GM12878 (cell line): ENCODE results near the gene UNKL. TPM values are rescaled to one million over a fixed set of nuclear protein-coding genes. Genes with fewer than 3 reads are reported as not detected.

Source experiments
- BACH1 ChIP-seq: fragments of 450-650 bp; IDR thresholded peaks from 2 replicates; pipeline ENCODE4 v1.6.1; 2017; ENCODE audit warnings: mild to moderate bottlenecking, borderline replicate concordance
- CBFB ChIP-seq: IDR thresholded peaks from 2 replicates; pipeline ENCODE4 v1.6.1; 2016; ENCODE audit warnings: antibody characterized with exemption, low read depth
- CUX1 ChIP-seq: IDR thresholded peaks from 2 replicates; pipeline ENCODE4 v1.6.1; 2012; ENCODE audit warnings: improper control_type of control experiment, low read depth, low read length; ENCODE audit not compliant: insufficient replicate concordance
- E4F1 ChIP-seq: fragments of 450-650 bp; IDR thresholded peaks from 2 replicates; pipeline ENCODE4 v1.6.1; 2018; ENCODE audit warnings: borderline replicate concordance, mild to moderate bottlenecking; ENCODE audit not compliant: partially characterized antibody
- EED ChIP-seq: sonication (generic); IDR thresholded peaks from 2 replicates; pipeline ENCODE4 v1.6.1; 2016; ENCODE audit warnings: antibody characterized with exemption, low read depth
- FOXK2 ChIP-seq: fragments of 450-650 bp; IDR thresholded peaks from 2 replicates; pipeline ENCODE4 v1.6.1; 2017; ENCODE audit warnings: mild to moderate bottlenecking, moderate library complexity
- HDAC6 ChIP-seq: fragments of 200-600 bp; sonication (generic); IDR thresholded peaks from one replicate; pipeline ENCODE4 v1.8.0; 2017; ENCODE audit warnings: antibody characterized with exemption; ENCODE audit not compliant: unreplicated experiment
- KLF5 ChIP-seq: fragments of 450-650 bp; IDR thresholded peaks from 2 replicates; pipeline ENCODE4 v1.6.1; 2014; ENCODE audit warnings: mild to moderate bottlenecking; ENCODE audit not compliant: partially characterized antibody
- MAX ChIP-seq: IDR thresholded peaks from 2 replicates; pipeline ENCODE4 v1.6.1; 2012; ENCODE audit warnings: low read depth, low read length, improper control_type of control experiment
- NFYB ChIP-seq: IDR thresholded peaks from 2 replicates; pipeline ENCODE4 v1.6.1; 2011; ENCODE audit warnings: low read depth, mild to moderate bottlenecking, low read length, improper control_type of control experiment, moderate library complexity; ENCODE audit not compliant: insufficient read depth
- POU2F2 ChIP-seq: IDR thresholded peaks from 3 replicates; pipeline ENCODE4 v1.6.1; 2011; ENCODE audit warnings: low read depth, mild to moderate bottlenecking, low read length, borderline replicate concordance
- RAD21 ChIP-seq: IDR thresholded peaks from 2 replicates; pipeline ENCODE4 v1.6.1; 2011; ENCODE audit warnings: mild to moderate bottlenecking, low read depth, low read length, moderate library complexity; ENCODE audit not compliant: insufficient read depth
- RAD51 ChIP-seq: fragments of 450-650 bp; IDR thresholded peaks from 2 replicates; pipeline ENCODE4 v1.6.1; 2016; ENCODE audit warnings: moderate library complexity, mild to moderate bottlenecking, inconsistent platforms
- RELA ChIP-seq: fragments of 450-650 bp; IDR thresholded peaks from 2 replicates; pipeline ENCODE4 v1.8.0; 2014; ENCODE audit warnings: borderline replicate concordance; ENCODE audit not compliant: partially characterized antibody
- SIX5 ChIP-seq: IDR thresholded peaks from 2 replicates; pipeline ENCODE4 v1.6.1; 2011; ENCODE audit warnings: mild to moderate bottlenecking, low read depth, low read length, moderate library complexity; ENCODE audit not compliant: severe bottlenecking
- SREBF1 ChIP-seq: IDR thresholded peaks from 2 replicates; pipeline ENCODE4 v1.6.1; 2012; ENCODE audit warnings: mild to moderate bottlenecking, low read length
- YY1 ChIP-seq: IDR thresholded peaks from 2 replicates; pipeline ENCODE4 v1.6.1; 2011; ENCODE audit warnings: low read depth, mild to moderate bottlenecking, low read length
- ZBTB33 ChIP-seq: fragments of 450-650 bp; IDR thresholded peaks from 2 replicates; pipeline ENCODE4 v1.6.1; 2017; ENCODE audit warnings: mild to moderate bottlenecking
- ZNF207 ChIP-seq: fragments of 450-650 bp; IDR thresholded peaks from 2 replicates; pipeline ENCODE4 v1.6.1; 2014; ENCODE audit warnings: antibody characterized with exemption, mild to moderate bottlenecking, borderline replicate concordance
- polyA plus RNA-seq, 11 experiments: library from polyadenylated mRNA; depleted of rRNA in 4 of 11; unstranded in 6 of 11; stranded (reverse) in 5 of 11; fragments of >200 nt; fragmentation: Nextera tagmentation in 4 of 11; fragmentation: Illumina TruSeq in 1 of 11; extraction: Ambion mirVana in 4 of 11; extraction: Trizol in 1 of 11; gene quantifications; 1 replicate in 1 of 11; 2 replicates in 10 of 11; pipeline versions ENCODE4 v1.2.1 to v1.2.3, GENCODE V29; 2011 to 2016; ENCODE audit warnings: inconsistent platforms in 2 of 11, missing spikeins in 2 of 11, low read depth in 1 of 11
- total RNA-seq, 4 experiments: library from RNA; depleted of rRNA in 3 of 4; stranded (reverse); fragments of >200 nt in 3 of 4; fragmentation: Illumina TruSeq in 1 of 4; extraction: Trizol in 1 of 4; gene quantifications; 2 replicates each; pipeline versions ENCODE4 v1.2.1 to v1.2.3, GENCODE V29; 2013 to 2021

Gene UNKL
- total and polyA plus RNA-seq, 10 of the 15 experiments (the other 5 are each of a cell fraction or from before 2014, with no cell fraction given), result 0.40 to 21.6 (median 9.1) TPM

GRCh38 chr16:1363501-1364041 lies 50.9 kb downstream of the UNKL start (continued):
- TF ChIP-seq YY1 (peak; percentile 62), HDAC6 (no peak), NFYB (no peak), RAD51 (no peak), SIX5 (no peak), E4F1 (no peak), POU2F2 (peak; percentile 26; the same call in 1 of the 3 replicates), CBFB (no peak), BACH1 (0 out of 2 replicates have a peak, but pooled peaks have one; percentile 42), RAD21 (peak; percentile 47), SREBF1 (no peak), ZBTB33 (peak; percentile 54; the same call in 1 of the 2 replicates), RELA (peak; percentile 34), MAX (no peak), KLF5 (no peak), CUX1 (no peak), EED (no peak), ZNF207 (no peak), FOXK2 (no peak)
